ENCODE data around the gene PRR30.

DNA sequence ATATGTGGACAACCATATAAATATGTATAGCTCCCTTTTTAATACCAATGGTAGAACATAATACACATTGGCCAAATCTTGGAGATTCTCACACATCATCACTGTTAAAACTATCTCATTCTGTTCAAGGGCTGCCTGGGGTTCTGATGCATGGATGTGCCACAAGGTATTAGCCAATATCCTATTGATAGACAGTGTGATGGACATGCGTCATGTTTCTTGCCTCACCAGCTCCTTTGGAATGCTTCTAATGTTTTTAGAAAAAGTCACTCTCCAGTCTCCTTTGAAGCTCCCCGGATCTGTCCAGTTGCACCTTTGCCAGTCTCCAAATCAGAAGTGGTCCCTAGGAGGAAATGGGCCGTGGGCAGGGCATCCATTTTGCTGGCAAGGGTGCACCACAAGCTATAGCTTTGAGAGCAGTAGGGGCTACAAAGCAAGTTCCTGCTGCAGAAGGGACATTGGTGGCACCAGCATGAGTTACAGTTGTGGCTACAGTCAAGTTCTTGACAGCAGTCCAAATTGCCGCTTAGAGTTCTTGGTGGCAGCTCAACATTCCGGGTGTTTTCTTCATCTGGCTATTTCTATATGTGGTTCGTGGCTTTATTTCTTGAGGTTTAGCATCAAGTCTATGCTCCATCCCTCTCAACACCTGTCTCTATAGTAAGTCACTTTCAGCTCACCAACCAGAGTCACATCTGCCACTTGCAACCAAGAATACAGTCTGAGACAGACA lies 47.6 kb upstream of the PRR30 start:
- TF ChIP-seq RXRA (IDR thresholded peaks at IDR 0.05; ENCODE audit: borderline replicate concordance, low read depth): no peak
- TF ChIP-seq EP300 (IDR thresholded peaks at IDR 0.05; ENCODE audit: borderline replicate concordance in 1 of 2, low read depth in 1 of 2, low read length in 1 of 2): no peak
- TF ChIP-seq GABPA (IDR thresholded peaks at IDR 0.05; ENCODE audit: low read depth): no peak
- no peak for TF ChIP-seq MXI1 (IDR thresholded peaks at IDR 0.05; ENCODE audit: low read depth, low read length)
- TF ChIP-seq, protein P1, sequence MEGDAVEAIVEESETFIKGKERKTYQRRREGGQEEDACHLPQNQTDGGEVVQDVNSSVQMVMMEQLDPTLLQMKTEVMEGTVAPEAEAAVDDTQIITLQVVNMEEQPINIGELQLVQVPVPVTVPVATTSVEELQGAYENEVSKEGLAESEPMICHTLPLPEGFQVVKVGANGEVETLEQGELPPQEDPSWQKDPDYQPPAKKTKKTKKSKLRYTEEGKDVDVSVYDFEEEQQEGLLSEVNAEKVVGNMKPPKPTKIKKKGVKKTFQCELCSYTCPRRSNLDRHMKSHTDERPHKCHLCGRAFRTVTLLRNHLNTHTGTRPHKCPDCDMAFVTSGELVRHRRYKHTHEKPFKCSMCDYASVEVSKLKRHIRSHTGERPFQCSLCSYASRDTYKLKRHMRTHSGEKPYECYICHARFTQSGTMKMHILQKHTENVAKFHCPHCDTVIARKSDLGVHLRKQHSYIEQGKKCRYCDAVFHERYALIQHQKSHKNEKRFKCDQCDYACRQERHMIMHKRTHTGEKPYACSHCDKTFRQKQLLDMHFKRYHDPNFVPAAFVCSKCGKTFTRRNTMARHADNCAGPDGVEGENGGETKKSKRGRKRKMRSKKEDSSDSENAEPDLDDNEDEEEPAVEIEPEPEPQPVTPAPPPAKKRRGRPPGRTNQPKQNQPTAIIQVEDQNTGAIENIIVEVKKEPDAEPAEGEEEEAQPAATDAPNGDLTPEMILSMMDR (IDR thresholded peaks at IDR 0.05): no peak

Data from SK-N-SH (cell line).